Measurements from ENCODE around the gene TMEM108.

DNA sequence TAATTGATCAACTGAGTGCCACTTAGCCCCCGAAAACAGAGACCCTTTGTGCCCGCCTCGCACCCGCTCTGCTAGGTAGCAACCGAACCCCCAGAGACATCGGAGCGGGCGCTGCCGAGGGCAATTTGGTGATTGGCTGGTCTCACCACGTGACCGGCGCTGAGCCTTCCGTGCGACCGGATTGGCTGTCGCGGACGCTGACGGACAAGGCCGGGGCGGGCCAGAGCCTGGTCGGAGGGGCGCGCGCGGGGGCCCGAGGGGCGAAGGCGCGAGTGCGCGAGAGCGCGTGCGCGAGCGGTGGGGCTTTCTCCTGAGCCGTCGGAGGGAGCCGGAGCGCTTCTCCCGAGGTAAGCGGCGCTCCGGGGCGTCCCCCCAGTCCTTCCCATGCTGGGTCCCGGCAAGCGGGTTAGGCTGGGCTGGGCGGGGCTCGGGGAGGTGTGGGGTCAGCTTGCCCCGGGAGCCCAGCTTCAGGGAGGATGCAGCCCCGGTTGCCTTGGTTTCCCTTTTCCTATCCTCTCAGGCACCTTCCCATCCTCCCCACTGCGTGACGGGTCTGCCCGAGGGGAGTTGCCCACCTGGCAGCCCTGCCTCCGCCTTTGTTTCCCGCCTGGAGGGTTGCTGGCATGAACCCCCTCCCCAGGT is at the start of gene TMEM108:
- no peak for TF ChIP-seq POLR2A (IDR thresholded peaks at IDR 0.05; ENCODE audit: low read depth, low read length)
- TF ChIP-seq RUNX3 (IDR thresholded peaks at IDR 0.05; ENCODE audit: low read length) = no peak
- no peak for TF ChIP-seq CEBPB (IDR thresholded peaks at IDR 0.05; ENCODE audit: borderline replicate concordance in 1 of 2, low read depth in 2 of 2, low read length in 2 of 2)
- no peak for TF ChIP-seq NR2C1 (IDR thresholded peaks at IDR 0.05)
- TF ChIP-seq, protein P1, sequence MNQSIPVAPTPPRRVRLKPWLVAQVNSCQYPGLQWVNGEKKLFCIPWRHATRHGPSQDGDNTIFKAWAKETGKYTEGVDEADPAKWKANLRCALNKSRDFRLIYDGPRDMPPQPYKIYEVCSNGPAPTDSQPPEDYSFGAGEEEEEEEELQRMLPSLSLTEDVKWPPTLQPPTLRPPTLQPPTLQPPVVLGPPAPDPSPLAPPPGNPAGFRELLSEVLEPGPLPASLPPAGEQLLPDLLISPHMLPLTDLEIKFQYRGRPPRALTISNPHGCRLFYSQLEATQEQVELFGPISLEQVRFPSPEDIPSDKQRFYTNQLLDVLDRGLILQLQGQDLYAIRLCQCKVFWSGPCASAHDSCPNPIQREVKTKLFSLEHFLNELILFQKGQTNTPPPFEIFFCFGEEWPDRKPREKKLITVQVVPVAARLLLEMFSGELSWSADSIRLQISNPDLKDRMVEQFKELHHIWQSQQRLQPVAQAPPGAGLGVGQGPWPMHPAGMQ (IDR thresholded peaks at IDR 0.05; ENCODE audit: borderline replicate concordance) = no peak
- TF ChIP-seq, protein P2, sequence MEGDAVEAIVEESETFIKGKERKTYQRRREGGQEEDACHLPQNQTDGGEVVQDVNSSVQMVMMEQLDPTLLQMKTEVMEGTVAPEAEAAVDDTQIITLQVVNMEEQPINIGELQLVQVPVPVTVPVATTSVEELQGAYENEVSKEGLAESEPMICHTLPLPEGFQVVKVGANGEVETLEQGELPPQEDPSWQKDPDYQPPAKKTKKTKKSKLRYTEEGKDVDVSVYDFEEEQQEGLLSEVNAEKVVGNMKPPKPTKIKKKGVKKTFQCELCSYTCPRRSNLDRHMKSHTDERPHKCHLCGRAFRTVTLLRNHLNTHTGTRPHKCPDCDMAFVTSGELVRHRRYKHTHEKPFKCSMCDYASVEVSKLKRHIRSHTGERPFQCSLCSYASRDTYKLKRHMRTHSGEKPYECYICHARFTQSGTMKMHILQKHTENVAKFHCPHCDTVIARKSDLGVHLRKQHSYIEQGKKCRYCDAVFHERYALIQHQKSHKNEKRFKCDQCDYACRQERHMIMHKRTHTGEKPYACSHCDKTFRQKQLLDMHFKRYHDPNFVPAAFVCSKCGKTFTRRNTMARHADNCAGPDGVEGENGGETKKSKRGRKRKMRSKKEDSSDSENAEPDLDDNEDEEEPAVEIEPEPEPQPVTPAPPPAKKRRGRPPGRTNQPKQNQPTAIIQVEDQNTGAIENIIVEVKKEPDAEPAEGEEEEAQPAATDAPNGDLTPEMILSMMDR (IDR thresholded peaks at IDR 0.05 in 2 of 3, conservative IDR thresholded peaks at IDR 0.05 in 1 of 3; ENCODE audit: control insufficient read depth in 2 of 3, extremely low read depth in 1 of 3, insufficient read depth in 1 of 3, low read depth in 3 of 3, low read length in 3 of 3) = no peak
- TF ChIP-seq, protein P3, sequence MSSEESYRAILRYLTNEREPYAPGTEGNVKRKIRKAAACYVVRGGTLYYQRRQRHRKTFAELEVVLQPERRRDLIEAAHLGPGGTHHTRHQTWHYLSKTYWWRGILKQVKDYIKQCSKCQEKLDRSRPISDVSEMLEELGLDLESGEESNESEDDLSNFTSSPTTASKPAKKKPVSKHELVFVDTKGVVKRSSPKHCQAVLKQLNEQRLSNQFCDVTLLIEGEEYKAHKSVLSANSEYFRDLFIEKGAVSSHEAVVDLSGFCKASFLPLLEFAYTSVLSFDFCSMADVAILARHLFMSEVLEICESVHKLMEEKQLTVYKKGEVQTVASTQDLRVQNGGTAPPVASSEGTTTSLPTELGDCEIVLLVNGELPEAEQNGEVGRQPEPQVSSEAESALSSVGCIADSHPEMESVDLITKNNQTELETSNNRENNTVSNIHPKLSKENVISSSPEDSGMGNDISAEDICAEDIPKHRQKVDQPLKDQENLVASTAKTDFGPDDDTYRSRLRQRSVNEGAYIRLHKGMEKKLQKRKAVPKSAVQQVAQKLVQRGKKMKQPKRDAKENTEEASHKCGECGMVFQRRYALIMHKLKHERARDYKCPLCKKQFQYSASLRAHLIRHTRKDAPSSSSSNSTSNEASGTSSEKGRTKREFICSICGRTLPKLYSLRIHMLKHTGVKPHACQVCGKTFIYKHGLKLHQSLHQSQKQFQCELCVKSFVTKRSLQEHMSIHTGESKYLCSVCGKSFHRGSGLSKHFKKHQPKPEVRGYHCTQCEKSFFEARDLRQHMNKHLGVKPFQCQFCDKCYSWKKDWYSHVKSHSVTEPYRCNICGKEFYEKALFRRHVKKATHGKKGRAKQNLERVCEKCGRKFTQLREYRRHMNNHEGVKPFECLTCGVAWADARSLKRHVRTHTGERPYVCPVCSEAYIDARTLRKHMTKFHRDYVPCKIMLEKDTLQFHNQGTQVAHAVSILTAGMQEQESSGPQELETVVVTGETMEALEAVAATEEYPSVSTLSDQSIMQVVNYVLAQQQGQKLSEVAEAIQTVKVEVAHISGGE (CRISPR knock-in tag; IDR thresholded peaks at IDR 0.05) = no peak

All from GM12878 (cell line).